ENCODE measurements around the gene SLC12A5.
"Not testable (repeated sequence)": the region's sequence is repeated elsewhere in the genome, so short reads cannot be mapped to it uniquely, and the experiment has no call there.

Gene SLC12A5

GRCh38 chr20:46028772-46029371 lies at the start of gene SLC12A5:
SLC12A5 (plus strand) TSS chr20:46029215; CDS start chr20:46029345, 130 bp downstream.
- H3K27ac Mint-ChIP-seq: no peak within 1 kb of the TSS

DNA sequence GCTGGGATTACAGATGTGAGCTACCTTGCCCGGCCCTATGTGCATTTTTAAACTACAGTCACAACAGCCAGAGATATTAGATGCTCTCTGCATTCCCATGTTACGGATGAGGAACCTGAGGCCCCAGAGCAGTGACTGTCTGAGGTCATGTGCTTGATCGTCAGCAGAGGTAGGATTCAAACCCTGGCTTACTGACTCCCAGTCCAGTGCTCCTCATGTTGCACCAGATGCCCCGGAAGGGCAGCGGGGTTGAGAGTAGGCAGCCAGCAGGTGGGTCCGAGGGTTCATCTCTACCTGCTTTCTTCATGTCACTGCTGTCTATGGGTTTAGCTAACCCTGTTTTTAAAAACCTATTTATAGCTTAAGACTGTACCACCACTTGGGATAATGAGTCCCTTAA lies 47.8 kb upstream of the SLC12A5 start:
- no peaks in the 10 kb centered on the region for H3K4me1 Mint-ChIP-seq (ENCODE audit: low read depth)
- H3K4me3 Mint-ChIP-seq: no peak overlapping the region
- no peaks in the 10 kb centered on the region for H3K27me3 Mint-ChIP-seq
- no peak overlapping the region for H3K27ac Mint-ChIP-seq
- no peaks in the 10 kb centered on the region for H3K9me3 Mint-ChIP-seq (ENCODE audit: low read depth)
- H3K36me3 Mint-ChIP-seq: no peaks in the 10 kb centered on the region

More at GRCh38 chr20:46028772-46029371, at the start of gene SLC12A5:
- Mint-ChIP-seq H3K27me3 (peaks cover 42% of the 10 kb centered on the region), H3K9me3 (ENCODE audit: low read depth) (no peaks in the 10 kb centered on the region), H3K36me3 (no peaks in the 10 kb centered on the region), H3K4me1 (ENCODE audit: low read depth) (no peaks in the 10 kb centered on the region), H3K4me3 (no peak within 1 kb of the TSS)

DNA sequence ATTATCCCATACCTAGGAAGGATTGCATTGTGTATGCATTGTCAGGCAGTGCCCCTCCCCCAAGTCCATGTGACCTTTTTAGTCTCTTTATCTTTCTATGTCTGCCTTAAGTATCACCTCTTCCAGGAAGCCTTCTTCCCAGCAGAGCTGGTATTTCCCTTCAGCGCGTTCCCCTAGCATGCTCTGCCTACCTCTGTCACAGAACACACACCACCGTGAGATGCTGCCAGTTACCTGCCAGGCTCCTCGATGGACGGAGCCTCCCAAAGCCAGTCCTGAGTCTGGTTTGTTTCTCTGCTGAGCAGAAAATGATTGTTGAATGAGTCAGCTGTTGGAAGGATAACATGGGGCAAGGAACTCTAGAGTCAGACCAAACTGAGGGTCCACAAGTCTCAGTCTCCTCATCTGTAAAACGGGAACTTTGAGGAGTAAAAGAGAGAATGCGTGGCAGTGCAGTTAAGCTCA lies 45.7 kb upstream of the SLC12A5 start:
- Mint-ChIP-seq H3K4me1 (ENCODE audit: low read depth) (no peaks in the 10 kb centered on the region), H3K36me3 (no peaks in the 10 kb centered on the region), H3K27me3 (no peaks in the 10 kb centered on the region), H3K9me3 (ENCODE audit: low read depth) (no peaks in the 10 kb centered on the region), H3K27ac (no peak overlapping the region), H3K4me3 (no peak overlapping the region)

DNA sequence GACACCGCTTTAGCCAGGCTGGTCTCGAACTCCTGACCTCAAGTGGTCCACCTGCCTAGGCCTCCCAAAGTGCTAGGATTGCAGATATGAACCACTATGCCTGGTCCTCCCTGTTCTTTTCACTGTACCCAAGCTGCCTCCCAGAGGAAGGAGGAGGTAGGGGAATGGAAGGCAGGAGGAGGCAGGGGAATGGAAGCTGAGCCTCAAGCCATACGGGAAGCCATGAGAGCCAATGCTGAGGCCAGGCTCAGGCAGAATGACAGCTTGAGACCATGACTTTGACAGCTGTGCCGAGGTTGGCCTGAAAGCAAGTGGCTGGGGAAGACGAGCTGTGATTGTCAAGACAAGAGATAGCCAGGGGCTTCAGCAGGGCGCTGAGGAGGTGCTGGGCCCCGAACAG lies 43.4 kb upstream of the SLC12A5 start:
- no peak overlapping the region for H3K4me3 Mint-ChIP-seq
- H3K27ac Mint-ChIP-seq: no peak overlapping the region
- peaks cover 4% of the 10 kb centered on the region for H3K27me3 Mint-ChIP-seq
- no peaks in the 10 kb centered on the region for H3K9me3 Mint-ChIP-seq (ENCODE audit: low read depth)
- H3K4me1 Mint-ChIP-seq (ENCODE audit: low read depth): no peaks in the 10 kb centered on the region
- no peaks in the 10 kb centered on the region for H3K36me3 Mint-ChIP-seq

DNA sequence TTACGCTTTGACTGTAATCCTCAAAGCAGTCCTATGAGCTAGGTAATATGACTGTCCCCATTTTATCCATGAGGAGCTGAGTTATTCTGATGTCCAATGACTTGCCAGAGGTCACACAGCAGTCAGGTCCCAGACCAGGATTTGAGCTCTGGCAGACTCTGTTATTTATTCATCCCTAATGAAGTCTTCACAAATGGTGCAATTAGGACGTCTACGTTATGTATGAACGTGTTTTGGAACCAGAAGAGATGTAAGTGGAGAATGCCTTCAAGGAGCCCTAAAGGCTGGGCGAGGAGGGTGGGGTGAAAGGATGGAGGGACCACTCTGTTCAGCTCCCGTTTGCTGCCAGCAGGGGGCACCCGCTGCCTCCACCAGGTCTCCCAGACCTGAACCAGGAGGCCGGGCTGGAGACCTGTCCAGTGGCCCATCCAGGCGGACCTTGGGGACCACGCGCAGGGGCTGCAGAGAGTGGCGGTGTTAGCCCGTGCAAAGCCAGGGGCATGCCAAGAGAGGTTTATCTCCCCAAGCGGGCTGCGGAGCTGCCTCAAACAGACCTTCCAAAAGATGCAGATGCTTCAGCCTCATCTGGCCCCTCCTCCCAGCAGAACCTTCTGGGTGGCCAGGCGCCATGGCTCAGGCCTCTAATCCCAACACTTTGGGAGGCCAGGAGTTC lies 41.8 kb upstream of the SLC12A5 start:
- Mint-ChIP-seq H3K27me3 (peaks cover 4% of the 10 kb centered on the region), H3K27ac (no peak overlapping the region), H3K4me3 (no peak overlapping the region), H3K4me1 (ENCODE audit: low read depth) (no peaks in the 10 kb centered on the region), H3K9me3 (ENCODE audit: low read depth) (no peaks in the 10 kb centered on the region), H3K36me3 (no peaks in the 10 kb centered on the region)

GRCh38 chr20:45988830-45989229 lies 40.2 kb upstream of the SLC12A5 start:
- not testable (repeated sequence) for H3K9me3 Mint-ChIP-seq (ENCODE audit: low read depth); H3K27me3 Mint-ChIP-seq; H3K4me3 Mint-ChIP-seq; H3K36me3 Mint-ChIP-seq; H3K4me1 Mint-ChIP-seq (ENCODE audit: low read depth); H3K27ac Mint-ChIP-seq

DNA sequence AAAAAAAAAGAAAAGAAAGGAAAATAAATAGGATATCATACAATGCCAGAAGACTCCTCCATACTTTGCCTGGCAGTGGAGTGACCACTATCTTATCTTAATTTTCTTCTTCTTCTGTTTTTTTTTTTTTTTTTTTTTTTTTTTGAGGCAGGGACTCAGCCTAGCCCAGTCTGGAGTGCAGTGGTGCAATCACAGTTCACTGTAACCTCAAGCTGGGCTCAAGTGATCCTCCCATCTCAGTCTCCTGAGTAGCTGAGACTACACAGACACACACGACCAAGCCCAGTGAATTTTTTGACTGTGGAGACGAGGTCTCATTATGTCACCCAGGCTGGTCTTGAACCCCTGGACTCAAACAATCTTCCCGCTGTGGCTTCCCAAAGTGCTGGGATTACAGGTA lies 37.4 kb upstream of the SLC12A5 start:
- Mint-ChIP-seq H3K27ac (no peak overlapping the region), H3K36me3 (no peaks in the 10 kb centered on the region), H3K4me1 (ENCODE audit: low read depth) (peaks cover 11% of the 10 kb centered on the region), H3K27me3 (peaks cover 4% of the 10 kb centered on the region), H3K9me3 (ENCODE audit: low read depth) (no peaks in the 10 kb centered on the region), H3K4me3 (no peak overlapping the region)

DNA sequence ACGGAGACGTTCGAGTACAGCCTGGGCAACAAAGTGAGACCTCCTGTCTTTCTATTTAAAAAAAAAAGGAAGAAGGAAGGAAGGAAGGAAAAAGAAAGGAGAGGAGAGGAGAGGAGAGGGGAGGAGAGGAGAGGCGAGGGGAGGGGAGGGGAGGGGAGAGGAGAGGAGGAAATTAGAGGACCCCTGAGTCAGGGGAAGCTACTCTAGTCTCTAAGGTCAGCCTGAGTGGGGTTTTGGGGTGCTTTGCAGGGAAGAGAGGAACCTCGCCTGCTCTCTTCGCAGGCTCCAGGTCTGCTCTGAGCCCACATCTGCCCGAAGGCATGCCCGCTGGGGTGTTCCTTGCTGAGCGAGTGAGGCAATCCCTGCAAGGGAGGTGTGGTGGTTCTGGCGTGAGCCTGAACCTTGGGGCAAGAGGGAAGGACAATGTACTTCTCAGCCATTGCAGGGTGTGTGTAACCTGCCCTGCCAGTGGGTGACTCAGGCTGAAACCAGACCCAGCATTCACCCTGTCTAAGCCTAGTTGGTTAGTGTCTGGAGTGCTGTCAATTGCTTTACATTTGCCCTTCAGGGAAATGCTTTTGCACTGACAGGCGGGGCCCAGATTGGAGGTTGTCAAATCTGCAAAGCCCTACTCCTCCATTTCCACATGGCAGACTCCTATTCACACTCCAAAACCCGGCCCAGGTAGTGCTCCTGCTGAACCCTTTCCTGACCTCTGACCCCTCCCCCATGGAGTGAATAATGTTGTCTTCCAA lies 35.6 kb upstream of the SLC12A5 start:
- Mint-ChIP-seq H3K36me3 (no peaks in the 10 kb centered on the region), H3K27me3 (peaks cover 4% of the 10 kb centered on the region), H3K4me3 (no peak overlapping the region), H3K4me1 (ENCODE audit: low read depth) (peaks cover 26% of the 10 kb centered on the region), H3K9me3 (ENCODE audit: low read depth) (no peaks in the 10 kb centered on the region), H3K27ac (no peak overlapping the region)

DNA sequence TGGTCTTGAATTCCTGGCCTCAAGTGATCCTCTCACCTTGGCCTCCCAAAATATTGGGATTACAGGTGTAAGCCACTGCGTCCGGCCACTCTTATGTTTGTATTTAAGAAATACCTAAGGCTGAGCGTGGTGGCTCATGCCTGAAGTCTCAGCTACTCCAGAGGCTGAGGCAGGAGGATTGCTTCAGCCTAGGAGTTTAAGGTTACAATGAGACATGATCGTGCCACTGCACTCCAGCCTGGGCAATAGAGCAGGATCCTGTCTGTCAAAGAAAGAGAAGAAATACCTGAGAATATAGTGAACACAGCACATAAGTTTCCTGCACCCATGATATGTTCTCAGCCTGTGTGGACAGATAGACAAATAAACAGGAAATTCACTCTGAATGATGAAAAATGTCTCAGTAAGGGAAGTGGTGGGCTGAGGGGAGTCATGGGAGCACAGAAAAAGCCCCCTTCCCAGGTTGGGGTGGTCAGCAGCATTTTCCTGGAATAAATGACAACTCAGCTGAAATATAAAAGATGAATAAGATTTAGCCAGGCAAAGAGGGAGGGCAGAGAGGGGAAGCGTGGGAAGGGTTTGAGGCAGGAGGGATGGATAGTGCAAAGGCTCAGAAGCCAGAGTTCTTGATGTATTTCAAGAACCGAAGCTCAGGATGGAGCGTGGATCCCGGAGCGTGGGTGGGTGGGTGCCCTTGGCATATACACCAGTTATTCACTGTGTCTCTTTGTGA lies 34.1 kb upstream of the SLC12A5 start:
- no peaks in the 10 kb centered on the region for H3K27me3 Mint-ChIP-seq

DNA sequence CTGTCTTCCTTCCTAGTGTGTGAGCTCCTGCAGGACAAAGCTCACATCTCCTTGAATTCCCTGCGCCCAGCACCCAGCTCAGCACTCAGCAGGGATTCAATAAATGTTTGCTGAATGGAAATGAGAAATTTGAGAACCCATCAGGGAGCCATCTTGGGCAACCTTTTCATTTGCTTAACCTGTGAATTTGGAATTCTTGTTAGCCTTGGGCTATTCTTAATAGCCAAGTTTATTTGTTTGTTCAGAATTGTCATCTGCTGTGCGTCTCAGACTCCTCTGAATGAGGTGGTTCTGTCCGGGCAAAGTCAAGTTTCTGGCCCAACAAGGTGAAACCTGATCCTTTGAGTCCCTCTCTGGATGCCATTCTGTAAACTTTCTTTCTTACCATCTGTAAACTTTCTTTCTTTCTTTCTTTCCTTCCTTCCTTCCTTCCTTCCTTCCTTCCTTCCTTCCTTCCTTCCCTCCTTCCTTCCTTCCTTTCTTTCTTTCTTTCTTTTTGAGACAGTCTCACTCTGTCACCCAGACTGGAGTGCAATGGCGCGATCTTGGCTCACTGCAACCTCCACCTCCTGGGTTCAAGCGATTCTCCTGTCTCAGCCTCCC lies 33.4 kb upstream of the SLC12A5 start:
- not testable (repeated sequence) for H3K36me3 Mint-ChIP-seq; H3K27me3 Mint-ChIP-seq; H3K27ac Mint-ChIP-seq; H3K9me3 Mint-ChIP-seq (ENCODE audit: low read depth); H3K4me3 Mint-ChIP-seq
- H3K4me1 Mint-ChIP-seq (ENCODE audit: low read depth): peaks cover 48% of the 10 kb centered on the region

More for the DNA sequence above, 34.1 kb upstream of the SLC12A5 start:
- Mint-ChIP-seq H3K27ac (no peak overlapping the region), H3K4me1 (ENCODE audit: low read depth) (peaks cover 42% of the 10 kb centered on the region), H3K9me3 (ENCODE audit: low read depth) (no peaks in the 10 kb centered on the region), H3K4me3 (no peak overlapping the region), H3K36me3 (no peaks in the 10 kb centered on the region)

- H3K27ac Mint-ChIP-seq: no peak overlapping the region
- H3K4me1 Mint-ChIP-seq (ENCODE audit: low read depth): peaks cover 61% of the 10 kb centered on the region
- no peaks in the 10 kb centered on the region for H3K9me3 Mint-ChIP-seq (ENCODE audit: low read depth)
- H3K27me3 Mint-ChIP-seq: no peaks in the 10 kb centered on the region
- H3K4me3 Mint-ChIP-seq: no peak overlapping the region
- no peaks in the 10 kb centered on the region for H3K36me3 Mint-ChIP-seq
Observed at GRCh38 chr20:45997187-45997586, 31.8 kb upstream of the SLC12A5 start.

GRCh38 chr20:45998337-45998736 lies 30.7 kb upstream of the SLC12A5 start:
- Mint-ChIP-seq H3K27me3 (no peaks in the 10 kb centered on the region), H3K36me3 (no peaks in the 10 kb centered on the region), H3K9me3 (ENCODE audit: low read depth) (no peaks in the 10 kb centered on the region), H3K4me1 (ENCODE audit: low read depth) (peaks cover 63% of the 10 kb centered on the region), H3K27ac (no peak overlapping the region), H3K4me3 (peak overlapping the region; percentile 22)

DNA sequence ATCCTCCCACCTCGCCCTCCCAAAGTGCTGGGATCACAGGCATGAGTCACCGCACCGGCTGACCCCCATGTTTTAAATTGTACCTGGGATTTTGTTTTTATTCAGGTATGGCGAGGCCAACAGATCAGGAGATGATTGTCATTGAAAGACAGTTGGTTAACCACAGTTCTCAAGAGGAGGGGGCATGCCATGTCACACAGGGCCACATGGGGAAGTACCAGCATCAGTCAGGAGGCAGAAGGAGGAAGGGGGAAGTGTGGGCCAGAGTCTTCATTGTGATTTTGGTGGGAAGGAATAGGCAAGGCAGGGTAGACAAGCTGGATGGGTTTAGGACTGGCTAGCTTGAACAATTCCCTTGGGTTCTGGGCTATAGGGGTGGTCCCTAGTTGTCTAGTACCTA lies 30.3 kb upstream of the SLC12A5 start:
- H3K4me1 Mint-ChIP-seq (ENCODE audit: low read depth): peaks cover 67% of the 10 kb centered on the region
- H3K4me3 Mint-ChIP-seq: peak overlapping the region; percentile 22

DNA sequence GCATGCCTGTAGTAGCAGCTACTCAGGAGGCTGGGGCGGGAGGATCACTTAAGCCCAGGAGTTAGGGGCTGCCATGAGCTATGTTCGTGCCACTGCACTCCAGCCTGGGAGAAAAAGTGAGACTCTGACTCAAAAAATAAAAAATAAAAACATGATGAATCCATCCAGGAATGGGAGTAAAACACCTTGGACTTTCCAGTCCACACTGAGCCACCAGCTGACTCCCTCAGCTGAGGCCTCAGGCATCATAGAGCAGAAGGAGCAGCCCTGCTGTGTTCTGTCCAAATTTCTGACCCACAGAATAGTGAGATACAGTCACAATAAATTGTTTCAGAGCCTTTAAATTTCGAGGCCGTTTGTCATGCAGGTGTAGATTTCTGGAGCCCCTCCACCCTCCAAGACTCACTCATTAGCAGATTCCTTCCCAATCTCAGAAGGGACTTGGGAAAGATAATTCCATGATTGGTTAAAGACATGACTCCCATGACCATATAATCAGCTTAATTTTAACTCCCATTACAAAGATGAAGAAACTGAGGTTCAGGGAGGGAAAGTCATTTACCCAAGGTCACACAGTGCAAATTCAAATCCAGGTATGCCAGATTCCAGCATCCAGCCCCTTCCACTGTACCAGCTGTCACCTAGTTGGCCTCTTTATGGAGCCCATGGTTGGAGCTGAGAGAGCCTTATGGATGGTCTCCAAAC lies 29.3 kb upstream of the SLC12A5 start:
- peaks cover 76% of the 10 kb centered on the region for H3K4me1 Mint-ChIP-seq (ENCODE audit: low read depth)
- no peaks in the 10 kb centered on the region for H3K9me3 Mint-ChIP-seq (ENCODE audit: low read depth)
- no peaks in the 10 kb centered on the region for H3K36me3 Mint-ChIP-seq
- peaks cover 1% of the 10 kb centered on the region for H3K27me3 Mint-ChIP-seq
- no peak overlapping the region for H3K27ac Mint-ChIP-seq
- H3K4me3 Mint-ChIP-seq: no peak overlapping the region

More for the DNA sequence above, 30.3 kb upstream of the SLC12A5 start:
- Mint-ChIP-seq H3K36me3 (no peaks in the 10 kb centered on the region), H3K27ac (no peak overlapping the region), H3K9me3 (ENCODE audit: low read depth) (no peaks in the 10 kb centered on the region), H3K27me3 (peaks cover 1% of the 10 kb centered on the region)

Data from activated naive CD8-positive, alpha-beta T cell (primary cell).